ENCODE measurements around the gene WHRN. TPM values are rescaled to one million over a fixed set of nuclear protein-coding genes. Genes with fewer than 3 reads are reported as not detected.

The WHRN gene
- polyA plus RNA-seq, 1 donor (not counting 4 experiments of a cell fraction or from before 2014, with no cell fraction given) = 1.2 TPM

DNA sequence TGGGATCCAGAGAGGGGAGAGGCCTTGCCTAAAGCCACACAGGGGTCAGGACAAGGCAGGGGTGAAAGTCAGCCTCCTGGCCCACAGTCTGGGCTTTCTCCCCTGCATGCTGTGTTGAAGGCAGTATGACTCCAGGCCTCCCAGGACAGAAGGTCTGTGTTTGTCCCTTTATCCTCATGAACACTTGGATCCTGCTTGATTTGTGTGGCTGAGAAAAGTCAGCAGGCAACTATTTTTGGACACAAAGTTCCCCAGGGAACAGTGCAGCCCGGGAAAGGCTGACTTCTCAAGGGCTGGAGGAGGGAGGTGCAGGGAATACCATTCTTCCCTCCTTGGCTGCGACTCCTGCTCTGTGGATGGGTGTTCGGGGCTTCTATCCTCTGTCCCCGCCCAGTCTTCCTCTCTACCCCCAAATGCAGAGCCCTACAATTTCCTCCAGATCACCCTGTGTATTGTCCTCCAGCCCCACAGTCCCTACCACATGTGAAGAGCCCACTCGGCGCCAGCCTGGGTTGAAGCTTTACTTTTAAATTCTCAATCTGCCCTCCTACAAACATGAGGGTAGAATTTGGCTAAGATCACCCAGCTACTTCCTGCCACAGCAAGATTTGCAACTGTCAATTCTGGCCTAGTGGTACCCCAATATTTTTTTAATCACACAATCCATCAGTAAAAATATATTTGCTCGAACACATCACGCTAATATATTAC is 121.6 kb downstream of the WHRN start:
- H3K9me1 ChIP-seq (ENCODE audit: control insufficient read depth, extremely low read depth, insufficient read depth, low read length) = no peaks in the 10 kb centered on the region
- dilution Hi-C loops (cut with MboI; ENCODE audit: extremely low pct_ligation_motif_present, low sequenced_read_pairs) = no loop called here
- H3K79me2 ChIP-seq (ENCODE audit: control insufficient read depth, insufficient read depth, low read length) = no peaks in the 10 kb centered on the region
- H3K36me3 ChIP-seq (ENCODE audit: control insufficient read depth in 2 of 2, extremely low read depth in 1 of 2, insufficient read depth in 2 of 2, low read length in 2 of 2) = peaks cover 0 to 2% of the 10 kb centered on the region in 2 experiments
- no peak overlapping the region for H3K4me3 ChIP-seq (ENCODE audit: control insufficient read depth in 2 of 3, extremely low read depth in 1 of 3, insufficient read depth in 2 of 3, low read depth in 1 of 3, low read length in 3 of 3)
- no peak overlapping the region for H2AFZ ChIP-seq (ENCODE audit: control insufficient read depth, low read length)
- no peaks in the 10 kb centered on the region for H3K9me3 ChIP-seq (ENCODE audit: control insufficient read depth, low read depth, low read length)
- H3K27ac ChIP-seq (ENCODE audit: control insufficient read depth, insufficient read depth, low read length) = no peak overlapping the region
- H3K9ac ChIP-seq (ENCODE audit: control insufficient read depth, extremely low read depth, insufficient read depth, low read length) = no peak overlapping the region
- H4K20me1 ChIP-seq (ENCODE audit: control insufficient read depth, extremely low read depth, insufficient read depth, low read length) = no peaks in the 10 kb centered on the region
- DNase-seq (ENCODE audit: low read depth, low spot score) (no peak), FAIRE-seq (no peak)
- H3K4me1 ChIP-seq (ENCODE audit: control insufficient read depth, extremely low read depth, insufficient read depth, low read length) = peaks cover 13% of the 10 kb centered on the region
- H3K4me2 ChIP-seq (ENCODE audit: control insufficient read depth, extremely low read depth, insufficient read depth, low read depth, low read length) = no peak overlapping the region
- no peaks in the 10 kb centered on the region for H3K27me3 ChIP-seq (ENCODE audit: control insufficient read depth, extremely low read depth, insufficient read depth, low read length)
- TF ChIP-seq, protein P1, sequence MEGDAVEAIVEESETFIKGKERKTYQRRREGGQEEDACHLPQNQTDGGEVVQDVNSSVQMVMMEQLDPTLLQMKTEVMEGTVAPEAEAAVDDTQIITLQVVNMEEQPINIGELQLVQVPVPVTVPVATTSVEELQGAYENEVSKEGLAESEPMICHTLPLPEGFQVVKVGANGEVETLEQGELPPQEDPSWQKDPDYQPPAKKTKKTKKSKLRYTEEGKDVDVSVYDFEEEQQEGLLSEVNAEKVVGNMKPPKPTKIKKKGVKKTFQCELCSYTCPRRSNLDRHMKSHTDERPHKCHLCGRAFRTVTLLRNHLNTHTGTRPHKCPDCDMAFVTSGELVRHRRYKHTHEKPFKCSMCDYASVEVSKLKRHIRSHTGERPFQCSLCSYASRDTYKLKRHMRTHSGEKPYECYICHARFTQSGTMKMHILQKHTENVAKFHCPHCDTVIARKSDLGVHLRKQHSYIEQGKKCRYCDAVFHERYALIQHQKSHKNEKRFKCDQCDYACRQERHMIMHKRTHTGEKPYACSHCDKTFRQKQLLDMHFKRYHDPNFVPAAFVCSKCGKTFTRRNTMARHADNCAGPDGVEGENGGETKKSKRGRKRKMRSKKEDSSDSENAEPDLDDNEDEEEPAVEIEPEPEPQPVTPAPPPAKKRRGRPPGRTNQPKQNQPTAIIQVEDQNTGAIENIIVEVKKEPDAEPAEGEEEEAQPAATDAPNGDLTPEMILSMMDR (optimal IDR thresholded peaks at IDR 0.05 in 1 of 3, IDR thresholded peaks at IDR 0.05 in 1 of 3, conservative IDR thresholded peaks at IDR 0.05 in 1 of 3; ENCODE audit: extremely low read depth in 1 of 3, insufficient read depth in 2 of 3, low read length in 3 of 3) = no peak
- no peak for TF ChIP-seq EZH2 (IDR thresholded peaks at IDR 0.05; ENCODE audit: low read length)

DNA sequence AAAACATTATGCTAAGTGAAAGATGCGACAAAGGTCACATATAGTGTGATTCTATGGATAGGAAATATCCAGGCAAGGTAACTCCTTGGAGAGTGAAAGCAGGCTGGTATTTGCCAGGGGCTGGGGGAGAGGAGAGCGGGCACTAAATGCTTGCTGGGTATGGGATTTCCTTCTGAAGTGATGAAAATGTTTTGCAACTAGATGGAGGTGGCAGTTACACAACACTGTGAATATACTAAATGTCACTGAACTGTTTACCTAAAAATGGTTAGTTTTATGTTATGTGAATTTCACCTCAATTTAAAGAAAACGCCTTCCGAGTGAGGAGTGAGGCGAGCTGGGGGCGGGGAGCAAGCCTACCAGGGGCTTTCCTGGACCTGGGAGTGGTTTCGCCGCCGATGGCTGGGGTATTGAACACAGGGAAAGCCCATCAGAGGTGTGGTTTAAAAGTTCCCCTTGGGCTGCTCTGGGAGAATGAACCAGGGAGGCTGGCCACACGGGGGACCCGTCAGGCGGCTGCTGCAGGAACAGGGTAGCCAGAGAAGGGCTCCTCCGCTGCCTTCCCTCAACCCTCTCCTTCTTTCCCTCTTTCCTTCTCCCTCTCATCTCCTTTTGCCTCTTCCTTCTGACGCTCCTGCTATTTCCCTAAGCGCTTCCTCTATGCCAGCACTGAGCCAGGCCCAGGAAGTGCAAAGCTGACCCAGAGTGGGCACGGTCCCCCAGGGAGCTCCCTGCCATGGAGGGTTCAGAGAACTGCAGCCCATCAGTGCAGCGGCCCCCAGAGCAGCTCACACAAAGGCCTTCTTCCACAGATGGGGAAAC is 122.4 kb downstream of the WHRN start:
- TF ChIP-seq, protein P1 (optimal IDR thresholded peaks at IDR 0.05 in 1 of 3, IDR thresholded peaks at IDR 0.05 in 1 of 3, conservative IDR thresholded peaks at IDR 0.05 in 1 of 3; ENCODE audit: extremely low read depth in 1 of 3, insufficient read depth in 2 of 3, low read length in 3 of 3) = no peak
- TF ChIP-seq EZH2 (IDR thresholded peaks at IDR 0.05; ENCODE audit: low read length) = no peak
- Histone ChIP-seq H3K4me3 (ENCODE audit: control insufficient read depth in 2 of 3, extremely low read depth in 1 of 3, insufficient read depth in 2 of 3, low read depth in 1 of 3, low read length in 3 of 3) (no peak overlapping the region), H3K27me3 (ENCODE audit: control insufficient read depth, extremely low read depth, insufficient read depth, low read length) (no peaks in the 10 kb centered on the region), H2AFZ (ENCODE audit: control insufficient read depth, low read length) (no peak overlapping the region), H3K9me1 (ENCODE audit: control insufficient read depth, extremely low read depth, insufficient read depth, low read length) (no peaks in the 10 kb centered on the region), H3K27ac (ENCODE audit: control insufficient read depth, insufficient read depth, low read length) (no peak overlapping the region), H3K4me2 (ENCODE audit: control insufficient read depth, extremely low read depth, insufficient read depth, low read depth, low read length) (no peak overlapping the region), H3K4me1 (ENCODE audit: control insufficient read depth, extremely low read depth, insufficient read depth, low read length) (peaks cover 13% of the 10 kb centered on the region), H3K79me2 (ENCODE audit: control insufficient read depth, insufficient read depth, low read length) (no peaks in the 10 kb centered on the region), H3K9ac (ENCODE audit: control insufficient read depth, extremely low read depth, insufficient read depth, low read length) (no peak overlapping the region), H3K36me3 (ENCODE audit: control insufficient read depth in 2 of 2, extremely low read depth in 1 of 2, insufficient read depth in 2 of 2, low read length in 2 of 2) (peaks cover 0 to 2% of the 10 kb centered on the region in 2 experiments), H3K9me3 (ENCODE audit: control insufficient read depth, low read depth, low read length) (no peaks in the 10 kb centered on the region), H4K20me1 (ENCODE audit: control insufficient read depth, extremely low read depth, insufficient read depth, low read length) (no peaks in the 10 kb centered on the region)
- no peak for FAIRE-seq
- no peak for DNase-seq (ENCODE audit: low read depth, low spot score)
- dilution Hi-C loops (cut with MboI; ENCODE audit: extremely low pct_ligation_motif_present, low sequenced_read_pairs) = no loop called here

Measured in keratinocyte (primary cell).